NCI-H526 treated with DMSO at 0.1 percent for 48 hours (cell line): ENCODE results near the gene GPR161.

ENCODE experiments used
- DNase-seq: peaks from one replicate; lab custom pipeline; 2025; lab: John Stamatoyannopoulos, UW

GPR161 gene

DNA sequence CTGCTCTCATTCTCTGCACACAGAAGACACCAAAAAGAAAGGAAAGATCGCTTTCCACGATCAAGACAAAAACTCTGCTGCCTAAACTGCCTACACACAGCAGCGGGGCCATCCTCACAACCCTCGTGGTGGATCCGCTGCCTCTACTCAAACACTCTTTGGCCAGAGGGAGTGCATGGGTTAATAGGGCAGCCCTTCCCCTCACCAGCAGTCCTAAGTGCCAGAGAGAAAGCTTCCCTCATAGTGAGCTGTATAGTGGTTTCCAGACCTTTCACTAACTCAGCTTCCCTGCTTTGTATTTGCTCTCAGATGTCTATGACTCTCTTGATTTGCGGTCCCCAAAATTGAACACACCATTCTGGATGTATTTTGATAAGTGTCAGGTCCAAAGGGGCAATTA is 30.9 kb downstream of the GPR161 start:
- DNase-seq = no peak

DNA sequence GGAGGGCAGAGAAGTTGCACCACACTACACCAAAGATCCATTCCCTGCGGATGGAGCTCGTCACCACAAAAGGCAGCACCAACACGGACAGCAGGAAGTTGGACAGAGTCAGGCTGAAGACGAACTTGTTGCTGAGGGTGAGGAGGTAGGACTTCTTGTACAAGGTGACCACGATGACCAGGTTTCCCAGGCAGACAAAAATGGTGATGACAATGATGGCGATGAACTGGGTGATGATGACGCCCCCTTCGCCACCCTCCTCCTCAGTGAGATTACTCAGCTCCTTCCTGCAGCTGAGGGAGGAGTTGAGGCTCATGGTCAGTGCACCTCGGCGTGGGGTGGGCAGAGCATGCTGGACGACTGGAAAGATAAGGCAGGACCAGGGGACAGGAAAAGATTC is 32.2 kb downstream of the GPR161 start:
- DNase-seq = no peak

DNA sequence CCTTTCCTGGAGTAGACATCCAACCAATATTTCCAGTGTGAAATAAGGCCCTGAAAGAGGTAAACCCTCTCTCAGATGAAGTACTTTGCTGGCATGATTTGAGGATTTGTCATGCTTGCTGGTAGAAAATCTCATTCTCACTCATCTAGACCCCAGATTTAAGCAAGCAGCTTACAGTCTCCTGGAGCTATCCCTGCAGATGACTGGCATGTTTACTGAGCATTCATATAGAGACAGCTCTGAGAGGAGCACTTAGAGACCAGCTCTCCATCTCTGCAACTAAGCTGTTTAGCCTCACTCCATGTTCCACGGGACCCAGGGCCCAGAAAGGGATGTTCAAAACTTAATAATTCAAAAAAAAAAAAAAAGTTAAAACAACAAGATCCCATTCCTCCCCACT is 34.2 kb downstream of the GPR161 start:
- DNase-seq = no peak

DNA sequence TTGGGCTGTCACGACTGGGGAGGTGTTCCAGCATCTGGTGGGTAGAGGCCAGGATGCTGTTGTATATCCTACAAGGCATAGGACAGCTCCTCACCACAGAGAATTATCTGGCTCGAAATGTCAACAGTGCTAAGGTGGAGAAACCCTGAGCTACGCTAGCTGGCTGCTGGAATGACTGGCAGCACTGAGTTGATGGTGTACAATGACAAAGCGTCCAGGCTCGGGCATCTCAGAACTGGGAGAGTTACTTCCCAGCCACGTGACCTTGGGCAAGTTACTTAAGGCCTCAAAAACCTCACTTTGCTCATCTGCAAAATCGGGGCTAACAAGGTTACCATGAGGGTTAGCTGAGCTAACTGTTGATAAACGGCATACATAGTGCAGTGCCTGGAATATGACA is 35.4 kb downstream of the GPR161 start:
- DNase-seq = no peak

DNA sequence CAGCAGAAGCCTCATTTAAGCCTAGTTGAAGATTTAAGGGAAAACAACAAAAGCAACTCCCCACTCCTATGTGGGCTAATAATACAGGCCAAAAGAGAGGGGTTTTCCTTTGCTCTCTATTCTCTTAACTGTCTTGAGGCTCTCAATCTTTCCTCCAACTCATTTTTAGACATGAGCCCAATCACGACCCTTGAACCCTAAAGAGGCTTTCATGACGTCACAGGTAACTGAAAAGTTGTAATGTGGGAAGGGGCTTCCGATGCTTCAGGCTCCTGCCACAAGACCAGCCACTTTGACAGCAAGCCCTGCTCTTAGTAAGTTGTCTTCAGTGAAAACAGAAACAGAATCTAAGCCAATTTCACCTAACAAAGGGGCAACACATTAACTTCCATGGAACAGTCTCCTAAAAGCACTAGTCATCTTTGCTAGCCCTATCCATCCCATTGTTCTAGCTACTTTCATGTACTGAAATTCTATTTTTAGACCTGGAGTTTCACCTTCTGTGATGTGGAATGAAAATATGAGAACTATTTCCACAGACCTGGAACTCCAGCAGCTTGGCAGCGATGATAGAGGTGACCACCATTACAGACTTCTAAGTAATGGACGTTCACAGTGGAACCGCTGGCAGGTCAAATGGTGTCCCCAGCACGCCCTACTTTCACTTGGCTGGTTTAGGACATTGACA is 36.3 kb downstream of the GPR161 start:
- DNase-seq = no peak

DNA sequence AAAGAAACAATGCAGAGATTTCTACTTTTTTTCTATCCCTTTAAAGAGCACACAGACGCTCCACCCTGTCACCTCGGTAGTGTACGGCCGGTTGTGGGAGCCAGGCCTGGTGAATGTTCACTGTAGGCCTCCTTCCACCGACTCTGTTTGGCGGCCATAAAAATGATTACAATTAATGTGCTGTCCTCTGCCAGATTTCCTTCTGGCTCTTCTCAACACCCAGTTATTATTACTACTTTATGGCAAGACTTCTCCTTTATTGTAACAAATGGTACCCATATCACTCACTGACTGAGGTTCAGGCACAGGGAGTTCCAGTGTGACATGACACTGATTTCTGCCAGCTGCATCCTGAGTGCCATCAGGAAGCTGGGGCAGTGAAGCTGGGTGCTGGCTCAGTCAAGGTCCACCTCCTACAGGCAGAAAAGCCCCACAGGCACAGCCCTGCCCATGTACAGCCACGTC is 37.4 kb downstream of the GPR161 start:
- DNase-seq = no peak

DNA sequence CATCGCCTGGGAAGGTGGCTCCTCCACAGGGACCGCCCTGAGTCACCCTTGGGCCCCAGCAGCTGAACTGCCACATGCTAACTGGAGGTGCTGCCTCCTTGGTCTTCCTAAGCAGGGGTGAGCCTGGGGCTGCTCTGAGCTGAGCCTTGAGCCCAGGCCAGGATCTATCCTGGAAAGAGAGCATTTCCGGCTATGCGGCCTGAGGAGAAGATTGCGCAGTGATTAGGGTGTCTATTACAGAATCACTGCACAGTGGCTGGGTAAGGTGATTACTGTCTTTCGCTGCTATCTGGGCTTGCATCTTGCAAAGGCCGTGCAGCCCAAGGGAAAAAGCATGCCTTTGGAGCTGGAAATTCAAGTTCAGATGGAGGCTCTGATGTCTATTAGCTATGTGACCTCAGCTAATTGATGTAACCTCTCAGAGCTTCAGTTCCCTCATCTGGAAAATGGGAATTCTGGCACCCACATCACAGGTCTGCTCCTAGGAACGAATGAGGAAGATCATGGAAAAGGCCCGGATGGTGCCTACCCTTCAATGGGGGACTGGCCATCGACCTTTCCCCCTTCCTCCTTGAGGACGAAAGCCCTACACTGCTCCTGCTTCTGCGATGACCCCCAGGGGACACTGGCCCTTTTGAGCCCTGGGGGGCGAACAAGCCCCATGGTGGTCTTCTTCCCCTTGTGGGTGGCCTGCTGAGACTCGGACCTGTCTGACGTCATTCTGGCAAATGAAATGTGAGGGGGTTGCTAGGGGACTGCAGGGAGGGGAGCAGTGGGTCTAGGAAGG is 38.0 kb downstream of the GPR161 start:
- DNase-seq = no peak

DNA sequence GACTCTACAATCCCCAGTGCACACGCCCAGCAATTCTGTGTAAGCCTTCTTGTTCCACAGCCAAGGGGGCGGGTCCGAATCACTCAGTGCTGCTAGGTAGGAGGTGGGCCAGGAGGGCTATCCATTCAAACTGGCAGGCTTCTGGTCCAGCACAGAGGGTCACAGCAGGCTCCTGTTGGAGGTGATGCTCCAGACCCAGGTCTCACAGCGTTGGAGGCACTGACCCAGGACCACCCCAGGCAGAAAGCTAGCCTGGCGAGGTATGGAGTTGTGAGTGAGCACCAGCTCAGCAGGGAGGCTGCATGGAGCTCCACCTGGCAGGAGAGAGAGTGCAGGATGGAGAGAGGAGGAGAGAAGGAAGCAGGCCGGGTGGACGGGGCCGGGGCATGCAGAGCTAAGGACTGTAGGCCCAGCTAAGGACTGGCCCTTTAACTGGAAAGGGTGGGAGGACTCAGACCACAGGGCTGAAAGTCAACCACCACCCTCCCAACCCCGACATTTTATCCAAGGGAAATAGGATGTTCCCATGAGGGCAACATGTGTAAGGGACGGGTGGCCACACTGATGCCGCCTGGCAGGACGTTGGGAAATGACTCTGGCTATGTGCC is 38.7 kb downstream of the GPR161 start:
- DNase-seq = no peak

DNA sequence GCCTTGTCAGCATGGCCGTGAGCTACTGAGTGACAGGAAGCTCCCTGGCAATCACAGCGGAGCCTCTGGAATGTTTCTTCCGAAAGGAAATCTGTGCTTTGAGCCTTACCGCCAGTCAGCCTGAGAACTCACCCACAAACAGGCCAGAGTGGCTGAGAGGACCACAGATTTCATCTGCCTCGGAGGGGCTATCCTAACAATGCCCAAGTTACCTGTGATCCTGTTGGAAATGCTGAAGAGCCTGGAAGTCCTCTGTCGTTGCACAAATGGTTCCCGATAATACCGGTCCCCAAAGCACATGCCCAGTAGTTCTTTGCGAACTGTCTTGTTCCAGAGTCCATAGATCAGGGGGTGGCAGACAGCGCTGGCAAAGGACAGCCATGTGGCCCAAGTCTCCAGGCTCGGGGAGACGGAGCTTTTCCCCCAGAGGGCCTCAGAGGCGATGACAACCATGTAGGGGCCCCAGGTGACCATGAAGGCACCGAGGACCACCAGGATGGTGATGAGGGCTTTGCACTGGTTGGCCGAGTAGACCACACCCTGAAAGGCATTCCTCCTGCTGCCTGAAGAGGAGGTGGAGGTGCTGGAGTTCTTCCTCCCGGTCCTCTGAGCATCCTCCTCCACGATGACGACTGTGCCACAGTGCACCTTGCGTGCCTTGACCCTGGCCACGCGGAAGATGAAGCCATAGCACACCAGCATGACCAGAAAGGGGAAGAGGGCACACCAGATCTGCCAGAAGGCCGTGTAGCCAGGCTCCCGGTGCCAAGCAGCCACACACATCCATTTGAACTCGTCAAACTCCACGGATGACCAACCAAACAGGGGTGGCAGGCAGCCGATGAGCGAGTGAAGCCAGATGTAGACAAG is 40.2 kb downstream of the GPR161 start:
- no peak for DNase-seq

DNA sequence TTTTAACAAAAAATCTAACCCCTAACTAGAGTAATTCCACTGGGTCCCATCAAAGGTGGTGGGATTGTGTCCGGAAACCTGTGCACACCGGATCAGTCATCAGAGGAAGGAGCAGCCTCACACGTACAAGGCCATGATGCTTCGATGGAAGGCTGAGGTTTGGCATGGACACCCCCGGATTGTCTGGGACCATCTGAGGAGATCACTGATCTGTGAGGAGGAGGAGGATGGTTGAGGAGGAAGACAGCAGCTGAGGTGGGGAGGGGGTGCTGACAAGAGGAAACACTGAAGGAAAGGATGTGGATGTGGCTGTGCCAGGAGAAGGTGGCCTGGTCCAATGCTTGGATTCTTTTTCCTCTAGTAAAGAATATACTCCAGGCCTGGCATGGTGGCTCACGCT is 41.3 kb downstream of the GPR161 start:
- no peak for DNase-seq

DNA sequence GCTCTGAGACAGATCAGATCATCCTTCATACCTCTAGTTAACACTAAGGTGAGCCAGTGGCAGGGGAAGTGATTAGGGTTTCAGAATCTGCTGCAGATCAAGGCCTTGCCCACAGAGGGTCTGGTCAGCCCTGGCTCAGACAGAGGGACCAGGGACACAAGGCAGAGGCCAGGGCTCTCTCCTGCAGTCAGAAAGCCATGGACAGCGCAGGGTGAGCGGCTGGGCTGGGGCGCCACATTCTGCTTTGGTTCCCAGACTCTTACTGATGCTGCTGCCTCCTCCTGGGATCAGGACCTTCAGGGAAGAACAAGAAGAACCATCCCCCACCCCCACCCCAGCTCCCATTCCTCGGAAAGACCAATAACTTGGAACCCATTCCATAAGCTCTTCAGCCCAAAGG is 43.1 kb downstream of the GPR161 start:
- DNase-seq = no peak

DNA sequence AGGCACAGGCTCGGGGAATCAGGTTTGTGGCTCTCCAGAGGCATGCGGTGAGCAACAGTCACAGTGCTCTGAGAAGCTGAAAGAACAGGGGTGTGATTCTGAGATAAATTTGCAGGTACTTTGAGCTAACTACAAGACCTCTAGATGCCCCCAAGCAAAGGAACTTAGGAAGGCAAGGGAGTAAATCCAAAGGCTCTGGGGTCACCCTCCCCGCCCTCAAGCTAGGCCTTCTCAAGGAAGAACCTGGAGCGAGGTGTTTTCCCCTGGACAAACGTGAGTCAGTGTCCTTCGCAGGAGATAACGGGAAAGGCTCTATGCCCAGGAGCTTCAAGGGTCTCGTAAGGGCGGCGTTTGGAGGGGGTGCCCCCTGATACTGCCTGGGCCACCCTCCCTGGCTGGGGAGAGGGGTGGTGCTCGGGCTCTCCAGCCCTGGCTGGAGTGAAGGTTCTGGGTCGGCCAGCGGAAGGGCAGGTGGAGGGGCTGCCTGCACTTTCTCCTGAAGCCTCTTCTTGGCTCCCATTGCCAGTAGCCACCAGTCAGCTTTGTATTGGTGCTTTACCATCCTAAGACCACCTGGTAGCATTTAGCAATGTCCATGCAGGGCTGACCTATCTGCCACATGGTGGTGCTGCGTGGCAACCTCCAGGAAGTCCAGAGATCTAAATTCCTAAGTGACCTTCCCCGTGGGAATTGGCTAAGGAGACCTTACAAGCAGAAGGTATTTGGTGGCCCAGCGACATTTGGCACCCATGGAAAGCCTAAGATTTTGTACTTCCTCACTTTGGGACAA is 44.0 kb downstream of the GPR161 start:
- DNase-seq = no peak

DNA sequence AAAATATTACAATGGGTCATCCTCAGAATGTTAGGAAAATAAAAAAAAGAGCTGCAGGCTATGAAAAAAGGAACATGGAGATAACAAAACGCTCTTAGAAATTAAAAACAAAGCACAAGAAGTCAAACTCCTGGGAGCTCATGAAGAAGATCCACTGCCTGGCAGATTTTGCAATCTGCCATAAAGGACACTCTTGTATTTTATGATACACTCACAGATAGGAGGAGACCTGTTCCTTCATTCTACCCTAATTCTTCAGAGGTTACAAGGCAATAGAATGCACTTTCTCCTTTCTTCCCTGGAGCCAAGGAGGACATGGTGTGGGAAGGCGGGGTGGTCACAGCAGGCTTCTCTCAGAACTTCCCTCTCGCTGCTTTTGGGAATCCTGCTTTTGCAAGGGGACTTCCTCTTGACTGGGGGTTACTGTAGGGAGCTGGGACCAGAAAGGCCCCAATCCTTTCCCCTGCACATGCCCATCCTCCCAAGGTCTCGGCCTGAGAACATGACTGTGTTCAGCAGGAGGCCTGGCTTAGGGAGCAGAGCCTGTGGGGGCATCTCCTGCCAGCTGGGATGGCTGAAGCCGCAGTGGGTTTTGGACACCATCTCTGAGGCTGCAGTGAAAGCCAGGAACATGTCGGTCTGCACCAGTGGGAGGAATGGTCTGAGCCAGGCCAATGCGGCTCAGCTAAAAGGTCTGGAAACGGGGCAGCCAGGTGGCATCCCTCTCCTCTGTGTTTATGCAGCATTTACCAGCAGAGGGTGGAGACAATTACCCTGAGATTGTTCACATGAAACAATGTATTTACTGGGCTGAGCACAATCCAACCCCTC is 44.8 kb downstream of the GPR161 start:
- DNase-seq = no peak

DNA sequence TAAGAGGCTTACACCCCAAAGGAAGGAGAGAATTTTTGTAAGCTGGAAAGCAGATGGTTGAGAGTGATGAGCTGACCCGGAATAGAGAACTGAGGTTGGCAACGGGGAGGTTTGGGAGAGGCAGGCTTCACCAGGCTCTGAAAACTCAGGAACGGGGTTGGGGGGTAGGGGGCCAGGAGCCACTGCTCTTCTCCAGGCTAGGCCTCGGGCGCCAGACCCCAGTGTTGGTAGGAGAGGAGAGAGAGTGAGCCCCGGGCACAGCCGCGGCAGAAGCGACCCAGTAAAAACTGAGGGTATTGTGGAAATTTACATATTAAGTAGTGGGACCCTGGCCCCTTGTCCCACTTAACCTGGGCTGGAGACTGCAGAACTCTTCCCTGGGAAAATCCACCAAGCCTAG is 45.7 kb downstream of the GPR161 start:
- no peak for DNase-seq

DNA sequence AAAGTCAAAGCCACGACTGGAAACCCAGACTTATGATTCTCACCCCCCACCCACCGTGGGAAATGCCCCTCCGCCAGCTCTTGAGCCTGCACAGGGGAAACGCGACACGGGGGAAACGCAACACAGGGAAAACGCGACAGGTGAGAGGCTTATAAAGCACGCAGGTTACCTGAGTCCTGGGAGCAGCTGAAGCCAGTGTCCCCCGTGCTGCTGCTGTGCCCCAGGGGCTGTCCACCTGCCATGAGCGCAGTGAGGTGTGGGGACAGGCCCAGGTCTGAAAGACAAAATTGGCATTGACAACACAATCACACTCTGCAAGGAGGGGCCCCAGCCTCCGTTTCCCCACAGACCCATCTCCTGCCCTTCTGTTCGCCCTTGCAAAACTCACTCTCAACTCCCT is 46.3 kb downstream of the GPR161 start:
- no peak for DNase-seq

DNA sequence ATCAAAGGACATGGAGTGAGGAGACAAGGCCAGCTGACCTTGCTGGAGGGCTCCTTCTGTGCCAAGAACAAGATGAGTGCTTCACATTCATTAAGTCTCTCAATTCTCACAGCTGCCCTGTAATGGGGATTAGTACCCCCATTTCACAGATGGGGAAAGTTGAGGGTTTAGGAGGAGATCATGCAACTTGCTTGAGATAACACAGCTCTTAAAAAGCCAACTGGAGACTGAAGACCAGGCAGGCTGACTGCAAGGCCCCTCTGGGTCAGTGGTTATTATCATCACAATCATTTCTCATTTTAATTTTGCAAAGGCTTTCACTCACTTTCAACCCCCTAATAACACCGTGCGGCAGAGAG is 46.8 kb downstream of the GPR161 start:
- DNase-seq = no peak

DNA sequence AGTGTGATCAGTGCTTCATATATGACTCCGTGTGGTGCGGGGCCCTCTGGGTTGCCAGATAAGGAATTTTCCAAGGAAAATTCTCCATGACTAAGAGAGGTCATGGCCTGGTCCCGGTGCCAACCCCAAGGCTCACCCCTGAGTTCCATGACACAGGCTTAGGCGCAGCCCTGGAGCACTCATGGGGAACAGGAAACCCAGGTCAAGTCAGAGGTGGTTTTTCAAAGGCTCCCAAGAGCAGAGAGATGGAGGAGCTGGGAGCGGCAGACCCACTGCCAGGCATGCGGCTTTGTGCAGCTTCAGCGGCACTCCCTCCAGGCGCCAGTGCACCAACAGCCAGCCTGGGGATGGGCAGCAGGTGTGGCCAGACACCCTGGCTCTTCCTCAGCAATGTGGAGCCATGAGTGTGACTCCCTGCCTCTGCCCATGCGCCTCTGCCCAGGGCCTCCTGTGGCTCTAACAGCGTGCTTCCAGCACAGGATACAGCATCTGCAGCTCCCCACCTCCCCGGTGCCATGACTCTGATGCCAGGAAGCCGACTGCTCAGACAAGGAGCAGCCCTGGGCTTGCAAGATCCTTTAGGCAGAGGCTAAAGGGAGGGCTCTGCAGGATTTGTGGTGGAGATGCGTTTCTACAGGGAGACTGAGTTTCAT is 47.3 kb downstream of the GPR161 start:
- no peak for DNase-seq

DNA sequence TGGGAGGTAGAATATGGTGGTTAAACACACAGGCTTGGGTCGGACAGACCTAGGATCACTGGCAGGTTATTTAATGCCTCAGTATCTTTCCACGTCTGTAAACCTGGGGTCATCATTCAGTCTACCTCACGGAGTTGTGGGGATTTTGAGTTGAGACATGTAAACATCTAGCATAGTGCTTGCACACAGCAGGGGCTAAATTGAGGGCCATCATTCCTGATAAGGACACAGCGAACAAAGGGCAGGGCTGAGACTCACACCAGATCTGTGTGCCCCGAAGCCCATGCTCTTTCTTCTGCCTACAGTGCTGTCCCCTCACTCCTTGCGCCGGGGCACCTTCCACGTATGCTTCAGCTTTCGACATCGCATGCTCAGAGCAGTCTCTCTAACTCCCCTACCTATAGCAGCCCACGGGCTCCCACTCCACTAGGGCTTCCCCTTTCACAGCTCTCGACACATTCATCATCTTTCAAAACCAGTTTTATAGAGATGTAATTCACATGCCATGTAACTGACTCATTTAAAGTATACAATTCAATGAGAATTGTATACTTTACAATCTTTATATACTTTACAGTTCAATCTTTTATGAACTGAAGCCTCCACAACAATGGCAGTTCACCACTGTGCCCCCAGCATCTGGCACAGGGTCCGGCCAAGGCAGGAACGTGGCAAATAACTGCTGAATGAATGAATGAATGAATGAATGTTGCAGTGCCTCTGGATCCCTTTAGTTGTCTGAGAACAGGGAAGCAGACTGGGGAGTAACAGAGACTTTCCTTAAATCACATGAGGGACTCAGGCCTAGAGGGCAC is 48.0 kb downstream of the GPR161 start:
- no peak for DNase-seq

DNA sequence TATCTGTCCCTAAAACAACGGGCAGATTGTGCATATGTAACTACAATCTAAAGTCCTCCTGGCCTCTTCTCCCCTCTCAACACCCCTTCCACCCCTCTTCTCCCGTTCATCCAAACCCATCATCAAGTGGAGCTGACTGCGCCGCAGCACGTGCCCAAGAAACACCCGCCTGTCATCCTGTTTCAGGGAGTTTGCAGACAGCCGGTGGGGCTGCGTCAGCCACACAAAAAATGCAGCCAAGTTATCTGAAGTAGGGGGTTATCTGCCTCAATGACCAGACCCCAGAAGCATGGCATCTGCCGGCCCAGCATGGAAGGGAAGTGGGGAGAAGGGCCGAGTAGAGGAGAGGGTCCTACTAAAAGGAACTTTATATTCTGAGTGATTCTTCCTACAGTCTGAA is 49.0 kb downstream of the GPR161 start:
- DNase-seq = no peak
